B cell (primary cell): ENCODE measurements around the gene SYNGR3. TPM values are rescaled to one million over a fixed set of nuclear protein-coding genes. Genes with fewer than 3 reads are reported as not detected.
A peak's percentile ranks its signal among the peaks of the same experiment; 100 is the strongest.

Experiments used
- ATAC-seq: fragments of 200-7000 bp; cut with Tn5 transposase; one replicate; pipeline ENCODE4 v1.10.0; 2021; ENCODE audit warnings: low read depth, mild to moderate bottlenecking, moderate number of reproducible peaks, moderate library complexity
- CTCF ChIA-PET: fragments of 350-600 bp; sonication (Branson Sonifier 250); formaldehyde crosslinking; loops from one replicate; lab custom pipeline; 2021; ENCODE audit warnings: antibody characterized with exemption, inconsistent platforms; lab: Charles Lee
- POLR2A ChIA-PET: fragments of 350-600 bp; sonication (Branson Sonifier 250); formaldehyde crosslinking; loops from one replicate; lab custom pipeline; 2021; ENCODE audit warnings: antibody characterized with exemption; lab: Charles Lee
- DNase-seq: peaks from one replicate; pipeline ENCODE4 v3.0.0; 2013
- H2AFZ ChIP-seq: 2 replicates; pipeline ENCODE4 v1.6.1; 2012; ENCODE audit warnings: mild to moderate bottlenecking, low read depth, low read length; ENCODE audit not compliant: insufficient read depth, poor library complexity, severe bottlenecking
- H3K27ac ChIP-seq, 2 donors: 1 replicate in 1 of 2; 2 replicates in 1 of 2; pipeline ENCODE4 v1.5.1; 2012 to 2013; ENCODE audit warnings: low read length in 2 of 2, mild to moderate bottlenecking in 2 of 2, moderate library complexity in 1 of 2
- H3K27me3 ChIP-seq, 4 experiments: fragments of 200-600 bp in 1 of 4; sonication (generic) in 1 of 4; replicated peaks in 1 of 4; 1 replicate in 2 of 4; 2 replicates in 2 of 4; pipeline versions ENCODE4 v1.6.1 to v1.7.0; 2013 to 2016; ENCODE audit warnings: low read length in 3 of 4, mild to moderate bottlenecking in 2 of 4, mixed read lengths in 1 of 4, moderate library complexity in 1 of 4; ENCODE audit not compliant: insufficient read depth in 4 of 4, control insufficient read depth in 3 of 4; ENCODE audit errors: control extremely low read depth in 1 of 4
- H3K36me3 ChIP-seq, 2 experiments: replicated peaks in 1 of 2; 1 replicate in 1 of 2; 2 replicates in 1 of 2; pipeline versions ENCODE4 v1.6.1 to v1.7.1; 2013; ENCODE audit warnings: low read length in 1 of 2; ENCODE audit not compliant: insufficient read depth in 2 of 2, control insufficient read depth in 1 of 2; ENCODE audit errors: control extremely low read depth in 1 of 2, extremely low read depth in 1 of 2
- H3K4me1 ChIP-seq, 2 donors: fragments of 200-600 bp in 1 of 2; sonication (generic) in 1 of 2; 1 replicate in 1 of 2; 2 replicates in 1 of 2; pipeline versions ENCODE4 v1.5.1 to v1.6.1; 2013 to 2017; ENCODE audit warnings: low read length in 2 of 2; ENCODE audit not compliant: control insufficient read depth in 2 of 2, insufficient read depth in 2 of 2
- H3K4me2 ChIP-seq: replicated peaks from 2 replicates; pipeline ENCODE3; 2012; ENCODE audit warnings: mild to moderate bottlenecking, low read depth, low read length; ENCODE audit not compliant: poor library complexity, severe bottlenecking
- H3K4me3 ChIP-seq, 5 experiments: fragments of 200-600 bp in 1 of 5; sonication (generic) in 1 of 5; 1 replicate in 3 of 5; 2 replicates in 2 of 5; pipeline versions ENCODE4 v1.5.1 to v1.7.0; 2011 to 2016; ENCODE audit warnings: low read length in 4 of 5, mild to moderate bottlenecking in 4 of 5, low read depth in 2 of 5, control low read depth in 1 of 5, moderate library complexity in 1 of 5; ENCODE audit not compliant: insufficient read depth in 1 of 5; ENCODE audit errors: control extremely low read depth in 1 of 5, extremely low read depth in 1 of 5
- H3K79me2 ChIP-seq: fragments of 200-600 bp; sonication (generic); one replicate; pipeline ENCODE4 v1.6.0; 2016; ENCODE audit warnings: low read length; ENCODE audit not compliant: control insufficient read depth, insufficient read depth
- H3K9ac ChIP-seq: fragments of 200-600 bp; sonication (generic); 2 replicates; pipeline ENCODE4 v1.6.1; 2017; ENCODE audit warnings: mild to moderate bottlenecking, low read length, moderate library complexity
- H3K9me3 ChIP-seq, 3 donors: one replicate each; pipeline versions ENCODE4 v1.6.1 to v1.7.1; 2013; ENCODE audit warnings: low read length in 2 of 3; ENCODE audit not compliant: control insufficient read depth in 2 of 3, insufficient read depth in 1 of 3; ENCODE audit errors: control extremely low read depth in 1 of 3
- H4K20me1 ChIP-seq: 2 replicates; pipeline ENCODE4 v1.6.0; 2012; ENCODE audit warnings: mild to moderate bottlenecking, low read length; ENCODE audit not compliant: insufficient read depth, control insufficient read depth, poor library complexity, severe bottlenecking
- H3K27ac Mint-ChIP-seq: one replicate; pipeline ENCODE4 v1.8.0; 2021; ENCODE audit warnings: mixed read lengths
- H3K27me3 Mint-ChIP-seq: one replicate; pipeline ENCODE4 v1.8.0; 2021; ENCODE audit warnings: mixed read lengths
- H3K4me1 Mint-ChIP-seq: one replicate; pipeline ENCODE4 v1.8.0; 2021; ENCODE audit warnings: mixed read lengths
- H3K4me3 Mint-ChIP-seq: one replicate; pipeline ENCODE4 v1.8.0; 2021; ENCODE audit warnings: mixed read lengths
- H3K9me3 Mint-ChIP-seq: one replicate; pipeline ENCODE4 v1.8.0; 2022; ENCODE audit warnings: mixed read lengths; ENCODE audit not compliant: insufficient read depth
- CTCF ChIP-seq: fragments of 200-600 bp; IDR thresholded peaks from one replicate; pipeline ENCODE4 v1.8.0; 2022; ENCODE audit warnings: antibody characterized with exemption, mild to moderate bottlenecking
- EZH2 ChIP-seq: IDR thresholded peaks from 2 replicates; pipeline ENCODE4 v1.6.1; 2012; ENCODE audit warnings: borderline replicate concordance, low read depth, mild to moderate bottlenecking, moderate library complexity, low read length; ENCODE audit not compliant: insufficient read depth, poor library complexity, severe bottlenecking
- WGBS: methylation state at CpG from one replicate; pipeline ENCODE4 v1.1.5; 2013; ENCODE audit warnings: missing lambda C conversion rate; ENCODE audit not compliant: insufficient coverage; 5-methylcytosine and 5-hydroxymethylcytosine counted together
- intact Hi-C: fragments of 100-400 bp; cut with micrococcal nuclease; formaldehyde crosslinking; loops from one replicate; pipeline ENCODE4 v1.10.0; 2022
- polyA plus RNA-seq: library from polyadenylated mRNA; depleted of rRNA; stranded (reverse); fragments of >200 nt; gene quantifications from 2 replicates; pipeline ENCODE4 v1.2.3, GENCODE V29; 2012
- total RNA-seq, 2 donors: library from RNA; stranded (reverse); fragments of 120-200 nt in 1 of 2; gene quantifications; 1 replicate in 1 of 2; 2 replicates in 1 of 2; pipeline versions ENCODE4 v1.2.3 to v1.2.4, GENCODE V29; 2013 to 2022

SYNGR3 gene
- total and polyA plus RNA-seq, 2 donors (not counting 1 experiment from before 2014, with no cell fraction given), result 19.5 to 19.8 TPM

- Histone ChIP-seq H3K4me3 (peak overlapping the region; percentile 60 to 94 (median 76)), H3K79me2 (peaks cover 34% of the 10 kb centered on the region), H3K27me3 (no peaks in the 10 kb centered on the region), H3K27ac (peak overlapping the region; percentile 83 to 100), H2AFZ (no peak overlapping the region), H3K9ac (peak overlapping the region; percentile 98), H3K9me3 (no peaks in the 10 kb centered on the region), H3K36me3 (peaks cover 0 to 29% of the 10 kb centered on the region in 2 experiments), H3K4me2 (peak overlapping the region; percentile 90), H4K20me1 (peaks cover 23% of the 10 kb centered on the region), H3K4me1 (peaks cover 28 to 54% of the 10 kb centered on the region in 2 donors)
- WGBS, result 7% methylated on average over 44 of the region's 44 CpGs
- H3K4me1 Mint-ChIP-seq, result peaks cover 45% of the 10 kb centered on the region
- H3K27ac Mint-ChIP-seq, result peak overlapping the region; percentile 97
- POLR2A ChIA-PET, result interaction anchor here (0.5 to 2.9 kb wide), 14 partner anchors 9 to 919 kb away, joined by 3 to 36 read pairs (median 4); partner anchors contain the start of genes FLYWCH2, GFER, MSRB1 and NUBP2
- TF ChIP-seq EZH2 (no peak), CTCF (peak; percentile 21)
- DNase-seq, result no peak
- CTCF ChIA-PET, result interaction anchor here (0.6 to 2.0 kb wide), 7 partner anchors 20 to 189 kb away, joined by 3 to 6 read pairs (median 3); partner anchors contain the start of genes GFER, MSRB1 and SYNGR3
- H3K4me3 Mint-ChIP-seq, result peak overlapping the region; percentile 94
- no peaks in the 10 kb centered on the region for H3K9me3 Mint-ChIP-seq
- H3K27me3 Mint-ChIP-seq, result no peaks in the 10 kb centered on the region
- intact Hi-C loops, result loop anchor here (1.0 to 2.0 kb wide), 5 partner anchors 8 to 191 kb away; partner anchors contain the start of genes TBL3, TRAF7 and ZNF598
- peak; percentile 15 for ATAC-seq
These were observed 25.8 kb upstream of the SYNGR3 start for GRCh38 chr16:1963806-1964505.
